ENCODE data around the gene ACSS1.
A peak's percentile ranks its signal among the peaks of the same experiment; 100 is the strongest.

Gene ACSS1

GRCh38 chr20:25077610-25078169, 19.8 kb upstream of the ACSS1 start:
- ATAC-seq: no peak

- peak in 1 of 2 donors; percentile 51 for ATAC-seq
These were observed 19.0 kb upstream of the ACSS1 start for GRCh38 chr20:25076731-25077609.

GRCh38 chr20:25076201-25076600, 18.3 kb upstream of the ACSS1 start:
- ATAC-seq: no peak

GRCh38 chr20:25073544-25073943, 15.6 kb upstream of the ACSS1 start:
- no peak for ATAC-seq

GRCh38 chr20:25072226-25072811, 14.4 kb upstream of the ACSS1 start:
- no peak for ATAC-seq

- ATAC-seq: no peak
These were observed 13.8 kb upstream of the ACSS1 start for GRCh38 chr20:25071734-25072133.

GRCh38 chr20:25070821-25071473, 13.0 kb upstream of the ACSS1 start:
- ATAC-seq: no peak

- ATAC-seq: no peak
These were observed 9.4 kb upstream of the ACSS1 start for GRCh38 chr20:25067102-25067987.

GRCh38 chr20:25066386-25066785, 8.4 kb upstream of the ACSS1 start:
- ATAC-seq: no peak

- ATAC-seq: peak; percentile 75 to 77
These were observed 7.8 kb upstream of the ACSS1 start for GRCh38 chr20:25065625-25066338.

- no peak for ATAC-seq
These were observed 7.2 kb upstream of the ACSS1 start for GRCh38 chr20:25065072-25065624.

GRCh38 chr20:25064561-25065071, 6.7 kb upstream of the ACSS1 start:
- no peak for ATAC-seq

- ATAC-seq: no peak
These were observed 6.0 kb upstream of the ACSS1 start for GRCh38 chr20:25063981-25064380.

- no peak for ATAC-seq
These were observed 5.6 kb upstream of the ACSS1 start for GRCh38 chr20:25063546-25063945.

- no peak for ATAC-seq
These were observed 4.9 kb upstream of the ACSS1 start for GRCh38 chr20:25062841-25063240.

GRCh38 chr20:25061821-25062530, 4.0 kb upstream of the ACSS1 start:
- no peak for ATAC-seq

- ATAC-seq: no peak
These were observed 3.3 kb upstream of the ACSS1 start for GRCh38 chr20:25061103-25061799.

GRCh38 chr20:25059866-25060465, 2.0 kb upstream of the ACSS1 start:
- ATAC-seq: no peak
